GM19025 (cell line): ENCODE data around the gene PRODH.
A peak's percentile ranks its signal among the peaks of the same experiment; 100 is the strongest.
"Not testable (repeated sequence)": the region's sequence is repeated elsewhere in the genome, so short reads cannot be mapped to it uniquely, and the experiment has no call there.

Experiments
- ATAC-seq: cut with Tn5 transposase; IDR thresholded peaks from one replicate; pipeline ENCODE4 v1.9.1; 2021; ENCODE audit warnings: mild to moderate bottlenecking, low read depth, moderate library complexity; ENCODE audit not compliant: unreplicated experiment

Gene PRODH

DNA sequence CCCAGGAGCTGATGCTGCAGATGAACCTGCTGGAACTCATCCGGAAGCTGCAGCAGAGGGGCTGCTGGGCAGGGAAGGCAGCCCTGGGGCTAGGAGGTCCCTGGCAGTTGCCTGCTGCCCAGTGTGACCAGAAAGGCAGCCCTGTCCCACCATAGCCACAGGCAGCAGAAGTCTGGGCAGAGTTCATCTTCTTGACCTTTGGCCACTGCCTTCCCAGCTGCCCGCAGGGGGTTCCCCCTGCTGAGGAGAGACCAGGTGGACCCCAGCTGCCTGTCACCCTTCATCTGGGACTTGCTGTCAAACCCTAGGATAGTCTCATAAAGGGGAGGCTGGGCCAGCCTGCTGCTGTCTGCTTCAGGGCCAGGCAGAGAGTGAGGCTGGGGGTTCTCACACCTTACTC lies 24.6 kb downstream of the PRODH start:
- not testable (repeated sequence) for ATAC-seq

DNA sequence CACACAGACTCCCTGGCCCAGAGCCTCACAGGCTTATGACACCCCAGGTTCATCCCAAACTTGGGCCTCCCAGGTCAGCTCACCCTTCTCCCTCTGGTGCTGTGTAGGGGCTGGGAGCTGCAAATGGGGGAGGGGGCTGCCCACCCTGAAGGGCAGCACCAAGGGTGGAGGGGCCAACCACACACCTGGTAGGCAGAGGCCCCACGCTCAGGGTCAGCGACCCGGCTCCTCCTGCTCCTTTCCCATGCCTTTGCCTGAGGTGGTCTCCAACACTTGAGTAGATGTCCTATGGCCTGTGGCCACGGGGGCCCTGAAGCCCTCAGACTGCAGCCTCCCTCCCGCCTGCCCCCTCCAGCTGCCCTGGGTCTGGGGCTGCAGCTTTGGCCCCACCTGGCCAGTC lies 26.5 kb downstream of the PRODH start:
- ATAC-seq = no peak

- no peak for ATAC-seq
Measured at GRCh38 chr22:18906896-18907295, 29.2 kb downstream of the PRODH start.

DNA sequence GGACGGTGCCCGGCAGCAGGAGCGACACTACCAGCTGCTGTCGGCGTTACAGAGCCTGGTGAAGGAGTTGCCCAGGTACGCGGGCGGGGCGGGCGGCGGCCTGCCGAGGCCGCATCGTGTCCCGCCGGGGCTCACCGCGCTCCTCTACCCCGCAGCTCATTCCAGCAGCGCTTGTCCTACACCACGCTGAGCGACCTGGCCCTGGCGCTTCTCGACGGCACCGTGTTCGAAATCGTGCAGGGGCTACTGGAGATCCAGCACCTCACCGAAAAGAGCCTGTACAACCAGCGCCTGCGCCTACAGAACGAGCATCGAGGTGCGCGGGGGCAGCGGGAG lies 29.7 kb downstream of the PRODH start:
- ATAC-seq = not testable (repeated sequence)

- peak; percentile 91 for ATAC-seq
Measured at GRCh38 chr22:18905540-18906409, 30.3 kb downstream of the PRODH start, which contains the start of gene DGCR6. DGCR6 (plus strand) TSS chr22:18906320; CDS start chr22:18906375, 55 bp downstream.

- ATAC-seq = not testable (repeated sequence)
Measured at GRCh38 chr22:18896037-18896657, 39.9 kb downstream of the PRODH start.

DNA sequence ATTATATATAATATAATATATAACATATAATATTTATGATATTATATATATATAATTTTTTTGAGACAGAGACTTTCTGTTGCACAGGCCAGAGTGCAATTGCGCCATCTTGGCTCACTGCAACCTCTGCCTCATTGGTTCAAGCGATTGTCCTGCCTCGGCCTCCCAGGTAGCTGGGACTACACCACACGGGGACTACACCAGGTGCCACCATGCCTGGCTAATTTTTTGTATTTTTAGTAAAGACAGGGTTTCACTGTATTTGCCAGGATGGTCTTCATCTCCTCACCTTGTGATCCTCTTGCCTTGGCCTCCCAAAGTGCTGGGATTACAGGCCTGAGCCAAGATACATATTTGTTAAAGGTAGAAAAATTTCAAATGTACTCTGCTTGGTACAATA lies 42.3 kb downstream of the PRODH start:
- not testable (repeated sequence) for ATAC-seq

DNA sequence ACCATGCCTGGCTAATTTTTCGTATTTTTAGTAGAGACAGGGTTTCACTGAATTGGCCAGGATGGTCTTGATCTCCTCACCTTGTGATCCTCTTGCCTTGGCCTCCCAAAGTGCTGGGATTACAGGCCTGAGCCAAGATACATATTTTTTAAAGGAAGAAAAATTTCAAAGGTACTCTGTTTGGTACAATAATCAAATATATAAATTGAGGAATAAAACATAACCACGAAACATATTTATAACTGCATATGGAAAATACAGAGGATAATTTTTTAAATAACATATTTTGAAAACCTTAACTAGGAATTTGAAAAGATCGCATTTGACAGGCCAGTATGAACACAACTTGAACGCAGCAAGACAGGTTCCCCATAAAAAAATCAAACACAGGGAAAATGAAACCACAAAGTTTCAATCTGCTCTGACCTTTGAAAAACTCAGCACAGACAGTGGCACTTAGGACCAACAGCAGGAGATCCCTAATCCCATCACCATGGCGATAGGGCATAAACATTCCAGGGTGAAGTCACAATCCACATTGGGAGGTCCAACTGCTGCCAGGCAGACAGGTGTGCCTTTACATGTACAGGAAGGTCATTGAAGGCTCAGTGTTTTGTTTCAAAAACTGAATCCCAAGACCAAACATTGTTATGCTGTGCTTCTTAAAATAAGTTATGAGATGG lies 45.4 kb downstream of the PRODH start:
- not testable (repeated sequence) for ATAC-seq

GRCh38 chr22:18888115-18888514 lies 48.0 kb downstream of the PRODH start:
- ATAC-seq = no peak

- not testable (repeated sequence) for ATAC-seq
Measured at GRCh38 chr22:18884465-18884864, 51.6 kb downstream of the PRODH start.

- not testable (repeated sequence) for ATAC-seq
Measured at GRCh38 chr22:18881260-18881659, 54.8 kb downstream of the PRODH start.
